Eye (tissue), 1 donor: Measurements from ENCODE around the gene MRPS6.

Experiments
- DNase-seq: peaks from one replicate; pipeline ENCODE4 v3.0.0-alpha.2; 2015

Gene MRPS6

GRCh38 chr21:34135330-34135729 lies 62.0 kb downstream of the MRPS6 start:
- no peak for DNase-seq

GRCh38 chr21:34141373-34141772 lies 68.0 kb downstream of the MRPS6 start:
- DNase-seq = no peak

- DNase-seq = no peak
Observed at GRCh38 chr21:34143685-34144182, 70.4 kb downstream of the MRPS6 start.

GRCh38 chr21:34144224-34144623 lies 70.8 kb downstream of the MRPS6 start:
- DNase-seq = no peak

GRCh38 chr21:34147792-34148418 lies 74.5 kb downstream of the MRPS6 start:
- no peak for DNase-seq

GRCh38 chr21:34148419-34148804 lies 75.0 kb downstream of the MRPS6 start:
- DNase-seq = peak; percentile 31

GRCh38 chr21:34148826-34149558 lies 75.6 kb downstream of the MRPS6 start:
- peak; percentile 57 for DNase-seq

GRCh38 chr21:34152500-34152899 lies 79.1 kb downstream of the MRPS6 start:
- DNase-seq = no peak

- DNase-seq = no peak
Observed at GRCh38 chr21:34154878-34155277, 81.5 kb downstream of the MRPS6 start.

- no peak for DNase-seq
Observed at GRCh38 chr21:34156957-34157356, 83.6 kb downstream of the MRPS6 start.

GRCh38 chr21:34157521-34157920 lies 84.1 kb downstream of the MRPS6 start:
- DNase-seq = no peak

GRCh38 chr21:34158866-34159835 lies 85.8 kb downstream of the MRPS6 start:
- DNase-seq = no peak

- DNase-seq = no peak
Observed at GRCh38 chr21:34166468-34166867, 93.1 kb downstream of the MRPS6 start.

- DNase-seq = no peak
Observed at GRCh38 chr21:34170886-34171285, 97.5 kb downstream of the MRPS6 start.

GRCh38 chr21:34174470-34174869 lies 101.1 kb downstream of the MRPS6 start:
- no peak for DNase-seq

GRCh38 chr21:34176448-34176847 lies 103.1 kb downstream of the MRPS6 start:
- no peak for DNase-seq

- no peak for DNase-seq
Observed at GRCh38 chr21:34177919-34178567, 104.7 kb downstream of the MRPS6 start.

GRCh38 chr21:34179204-34179935 lies 106.0 kb downstream of the MRPS6 start:
- no peak for DNase-seq

GRCh38 chr21:34180407-34180806 lies 107.0 kb downstream of the MRPS6 start:
- peak; percentile 45 for DNase-seq

- peak; percentile 79 for DNase-seq
Observed at GRCh38 chr21:34180826-34181359, 107.5 kb downstream of the MRPS6 start.

- DNase-seq = peak; percentile 89
Observed at GRCh38 chr21:34181431-34182039, 108.2 kb downstream of the MRPS6 start.
